Esophagus muscularis mucosa (tissue), 4 donors: ENCODE data around the gene FREM2. TPM values are rescaled to one million over a fixed set of nuclear protein-coding genes. Genes with fewer than 3 reads are reported as not detected.

ENCODE experiments used
- DNase-seq: peaks from one replicate; pipeline ENCODE4 v3.0.0-alpha.2; 2017; ENCODE audit errors: extremely low spot score
- H3K27ac ChIP-seq, 4 donors: fragments of 200-600 bp; sonication (generic); replicated peaks in 1 of 4; 1 replicate in 3 of 4; 2 replicates in 1 of 4; pipeline ENCODE4 v1.5.1; 2016 to 2019; ENCODE audit warnings: mild to moderate bottlenecking in 1 of 4
- H3K27me3 ChIP-seq, 4 donors: fragments of 200-600 bp; sonication (generic); one replicate each; pipeline versions ENCODE4 v1.5.1 to v1.6.0; 2016 to 2019
- H3K36me3 ChIP-seq, 4 donors: fragments of 200-600 bp; sonication (generic); one replicate each; pipeline ENCODE4 v1.5.1; 2016 to 2019
- H3K4me1 ChIP-seq, 4 donors: fragments of 200-600 bp; sonication (generic); one replicate each; pipeline ENCODE4 v1.5.1; 2016 to 2019
- H3K4me3 ChIP-seq, 4 donors: fragments of 200-600 bp; sonication (generic); 1 replicate in 2 of 4; 2 replicates in 2 of 4; pipeline ENCODE4 v1.5.1; 2016 to 2019; ENCODE audit warnings: mild to moderate bottlenecking in 4 of 4, moderate library complexity in 1 of 4
- H3K9me3 ChIP-seq, 4 donors: fragments of 200-600 bp; sonication (generic); 1 replicate in 3 of 4; 2 replicates in 1 of 4; pipeline ENCODE4 v1.5.1; 2016 to 2019
- CTCF ChIP-seq, 3 experiments: fragments of 200-600 bp in 2 of 3; fragments of 450-650 bp in 1 of 3; sonication (generic) in 2 of 3; IDR thresholded peaks; one replicate each; pipeline ENCODE4 v1.5.1; 2017 to 2019; ENCODE audit warnings: antibody characterized with exemption in 3 of 3, mild to moderate bottlenecking in 2 of 3, moderate library complexity in 1 of 3
- EP300 ChIP-seq: sonication (generic); formaldehyde crosslinking; IDR thresholded peaks from one replicate; pipeline ENCODE4 v1.6.1; 2017; ENCODE audit warnings: antibody characterized with exemption
- POLR2A ChIP-seq: fragments of 450-650 bp; IDR thresholded peaks from one replicate; pipeline ENCODE4 v1.6.1; 2017; ENCODE audit warnings: antibody characterized with exemption, moderate library complexity, mild to moderate bottlenecking, low read depth
- POLR2AphosphoS5 ChIP-seq, 2 donors: sonication (generic); formaldehyde crosslinking; IDR thresholded peaks; one replicate each; pipeline ENCODE4 v1.6.1; 2017; ENCODE audit warnings: antibody characterized with exemption in 2 of 2
- WGBS: methylation state at CpG from one replicate; pipeline ENCODE4 v1.1.5; 2018; 5-methylcytosine and 5-hydroxymethylcytosine counted together
- intact Hi-C: fragments of 100-400 bp; cut with DNase I; formaldehyde crosslinking; loops from one replicate; pipeline ENCODE4 v1.15.1; 2023
- total RNA-seq, 4 donors: library from RNA; depleted of rRNA; stranded (reverse); fragments of >200 nt; gene quantifications; one replicate each; pipeline versions ENCODE4 v1.1.0 to v1.2.1, GENCODE V29; 2016

The FREM2 gene
- total RNA-seq, 4 donors from 2014 or later = 0.13 to 0.34 (median 0.33) TPM; not detected in 1

DNA sequence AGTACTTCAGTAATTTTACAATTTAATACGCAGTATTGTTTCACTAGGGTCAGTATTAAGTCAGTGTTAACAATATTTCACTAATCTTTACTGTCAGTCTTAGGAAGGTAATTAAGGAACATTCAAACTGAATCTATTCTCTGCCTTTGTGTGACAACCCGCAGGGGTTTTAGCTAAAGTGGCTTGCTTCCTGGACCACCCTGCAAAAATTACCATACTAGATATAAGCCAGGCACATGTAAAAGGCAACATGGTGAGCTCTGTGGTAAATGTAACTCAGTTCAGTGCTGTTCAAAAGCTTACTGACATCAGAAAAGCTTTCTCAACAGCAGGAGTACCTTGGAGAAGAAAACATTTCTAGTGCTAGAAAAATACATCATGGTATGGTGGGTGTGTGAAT is 116.7 kb downstream of the FREM2 start:
- no peaks in the 10 kb centered on the region for H3K36me3 ChIP-seq
- peaks cover 0 to 11% (median 4%) of the 10 kb centered on the region in 4 donors for H3K9me3 ChIP-seq
- TF ChIP-seq EP300 (no peak), POLR2A (no peak), POLR2AphosphoS5 (IDR thresholded peaks at IDR 0.05) (no peak), CTCF (IDR thresholded peaks at IDR 0.05) (no peak)

GRCh38 chr13:38804061-38804460 is 117.2 kb downstream of the FREM2 start:
- intact Hi-C loops = no loop called here
- TF ChIP-seq CTCF (IDR thresholded peaks at IDR 0.05) (no peak), POLR2A (no peak)
- H3K27me3 ChIP-seq = no peaks in the 10 kb centered on the region
- H3K4me3 ChIP-seq = no peak overlapping the region
- DNase-seq = no peak
- H3K36me3 ChIP-seq = no peaks in the 10 kb centered on the region
- peaks cover 0 to 16% (median 6%) of the 10 kb centered on the region in 4 donors for H3K9me3 ChIP-seq
- WGBS = 92% methylated on average over 2 of the region's 2 CpGs
- no peaks in the 10 kb centered on the region for H3K4me1 ChIP-seq
- H3K27ac ChIP-seq = no peak overlapping the region

More for the DNA sequence above, 116.7 kb downstream of the FREM2 start:
- Histone ChIP-seq H3K27me3 (no peaks in the 10 kb centered on the region), H3K4me3 (no peak overlapping the region), H3K27ac (no peak overlapping the region), H3K4me1 (no peaks in the 10 kb centered on the region)
- intact Hi-C loops = no loop called here
- 70% methylated on average over 2 of the region's 2 CpGs for WGBS
- DNase-seq = no peak

DNA sequence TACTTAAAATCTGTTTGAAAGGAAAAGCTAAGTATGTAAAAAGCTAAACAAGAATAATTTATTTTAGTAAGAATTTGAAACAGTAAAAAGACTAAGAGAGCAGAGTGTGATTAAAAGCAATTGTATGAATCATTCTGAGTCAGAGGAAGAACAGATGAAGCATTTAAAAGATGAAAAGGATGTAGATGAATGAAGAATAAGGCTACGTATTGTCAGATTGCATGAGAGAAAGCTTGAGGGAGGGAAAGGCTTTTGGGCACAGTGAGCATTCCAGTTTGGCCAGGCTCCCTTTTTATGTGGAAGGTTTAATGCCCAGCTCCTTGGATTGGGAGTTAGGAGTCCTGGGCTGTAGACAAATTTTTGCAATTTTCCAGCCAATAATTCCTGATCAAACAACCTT is 117.7 kb downstream of the FREM2 start:
- Histone ChIP-seq H3K27ac (no peak overlapping the region), H3K27me3 (no peaks in the 10 kb centered on the region), H3K9me3 (peaks cover 0 to 21% (median 8%) of the 10 kb centered on the region in 4 donors), H3K4me3 (no peak overlapping the region), H3K4me1 (no peaks in the 10 kb centered on the region), H3K36me3 (no peaks in the 10 kb centered on the region)
- WGBS = 57% methylated on average over 1 of the region's 1 CpG
- TF ChIP-seq EP300 (no peak), CTCF (IDR thresholded peaks at IDR 0.05) (no peak), POLR2AphosphoS5 (IDR thresholded peaks at IDR 0.05) (no peak), POLR2A (no peak)
- intact Hi-C loops = no loop called here
- no peak for DNase-seq

- DNase-seq = no peak
- Histone ChIP-seq H3K4me1 (no peaks in the 10 kb centered on the region), H3K27ac (no peak overlapping the region), H3K4me3 (no peak overlapping the region), H3K9me3 (peaks cover 0 to 20% (median 14%) of the 10 kb centered on the region in 4 donors), H3K36me3 (no peaks in the 10 kb centered on the region), H3K27me3 (no peaks in the 10 kb centered on the region)
- intact Hi-C loops = no loop called here
- WGBS = no CpG with 5 or more reads among the region's 1 CpG
- TF ChIP-seq EP300 (no peak), POLR2A (no peak), POLR2AphosphoS5 (IDR thresholded peaks at IDR 0.05) (no peak), CTCF (IDR thresholded peaks at IDR 0.05) (no peak)
Measured at GRCh38 chr13:38814331-38814730, 127.5 kb downstream of the FREM2 start.

- no peaks in the 10 kb centered on the region for H3K36me3 ChIP-seq
- H3K4me1 ChIP-seq = no peaks in the 10 kb centered on the region
- H3K4me3 ChIP-seq = no peak overlapping the region
- H3K9me3 ChIP-seq = no peaks in the 10 kb centered on the region
- DNase-seq = no peak
- intact Hi-C loops = no loop called here
- no peak overlapping the region for H3K27ac ChIP-seq
- no peak for TF ChIP-seq CTCF (IDR thresholded peaks at IDR 0.05)
- no peak for TF ChIP-seq POLR2A
- TF ChIP-seq EP300 = no peak
- TF ChIP-seq POLR2AphosphoS5 (IDR thresholded peaks at IDR 0.05) = no peak
- WGBS = 27% methylated on average over 1 of the region's 1 CpG
- no peaks in the 10 kb centered on the region for H3K27me3 ChIP-seq
Measured at GRCh38 chr13:38819053-38819452, 132.2 kb downstream of the FREM2 start.
